Neuronal stem cell (in vitro differentiated cells): ENCODE data around the gene KLHDC4.
A peak's percentile ranks its signal among the peaks of the same experiment; 100 is the strongest.

Source experiments
- DNase-seq: peaks from one replicate; pipeline ENCODE4 v3.0.0-alpha.2; 2013; ENCODE audit warnings: low spot score
- H2AFZ ChIP-seq: one replicate; pipeline ENCODE4 v1.6.1; 2013; ENCODE audit warnings: mild to moderate bottlenecking, low read length, inconsistent platforms
- H2AK5ac ChIP-seq: 2 replicates; pipeline ENCODE4 v1.6.1; 2013; ENCODE audit warnings: low read depth, mild to moderate bottlenecking, inconsistent platforms, low read length, moderate library complexity, mixed read lengths
- H2BK120ac ChIP-seq: 2 replicates; pipeline ENCODE4 v1.6.1; 2013; ENCODE audit warnings: low read depth, mild to moderate bottlenecking, inconsistent platforms, low read length, moderate library complexity, mixed read lengths
- H2BK12ac ChIP-seq: one replicate; pipeline ENCODE4 v1.6.1; 2013; ENCODE audit warnings: low read length, inconsistent platforms
- H2BK15ac ChIP-seq: 2 replicates; pipeline ENCODE4 v1.6.1; 2013; ENCODE audit warnings: mild to moderate bottlenecking, low read length, inconsistent platforms, mixed read lengths
- H2BK5ac ChIP-seq: one replicate; pipeline ENCODE4 v1.6.1; 2013; ENCODE audit warnings: inconsistent platforms, mild to moderate bottlenecking, low read length, moderate library complexity
- H3K14ac ChIP-seq: one replicate; pipeline ENCODE4 v1.6.1; 2013; ENCODE audit warnings: low read length, inconsistent platforms
- H3K18ac ChIP-seq: 2 replicates; pipeline ENCODE4 v1.6.1; 2013; ENCODE audit warnings: low read length, inconsistent platforms
- H3K23ac ChIP-seq: 2 replicates; pipeline ENCODE4 v1.6.1; 2013; ENCODE audit warnings: low read depth, mild to moderate bottlenecking, mixed read lengths, low read length, inconsistent platforms; ENCODE audit not compliant: poor library complexity
- H3K27ac ChIP-seq: replicated peaks from 3 replicates; pipeline ENCODE4 v1.5.1; 2013; ENCODE audit warnings: low read length, inconsistent platforms
- H3K27me3 ChIP-seq, 3 experiments: 2 replicates each; pipeline ENCODE4 v1.6.1; 2013; ENCODE audit warnings: low read length in 3 of 3, mild to moderate bottlenecking in 2 of 3, inconsistent platforms in 1 of 3, low read depth in 1 of 3, mixed read lengths in 1 of 3, moderate library complexity in 1 of 3; ENCODE audit not compliant: control insufficient read depth in 3 of 3, insufficient read depth in 3 of 3
- H3K36me3 ChIP-seq, 2 donors: replicated peaks in 1 of 2; 2 replicates each; pipeline ENCODE4 v1.6.1; 2013; ENCODE audit warnings: low read length in 2 of 2; ENCODE audit not compliant: control insufficient read depth in 2 of 2, insufficient read depth in 2 of 2
- H3K4ac ChIP-seq: 2 replicates; pipeline ENCODE4 v1.6.1; 2013; ENCODE audit warnings: inconsistent platforms, mild to moderate bottlenecking, low read length, moderate library complexity
- H3K4me1 ChIP-seq, 2 donors: 1 replicate in 1 of 2; 2 replicates in 1 of 2; pipeline ENCODE4 v1.6.1; 2013; ENCODE audit warnings: low read length in 2 of 2, low read depth in 1 of 2; ENCODE audit not compliant: control insufficient read depth in 2 of 2, insufficient read depth in 1 of 2
- H3K4me2 ChIP-seq: one replicate; pipeline ENCODE4 v1.6.1; 2013; ENCODE audit warnings: mild to moderate bottlenecking, low read length, inconsistent platforms; ENCODE audit not compliant: insufficient read depth, poor library complexity, severe bottlenecking
- H3K4me3 ChIP-seq, 2 donors: 2 replicates each; pipeline ENCODE4 v1.5.1; 2013; ENCODE audit warnings: low read length in 2 of 2, mild to moderate bottlenecking in 2 of 2, inconsistent platforms in 1 of 2, moderate library complexity in 1 of 2
- H3K79me1 ChIP-seq: one replicate; pipeline ENCODE4 v1.6.1; 2013; ENCODE audit warnings: low read depth, mild to moderate bottlenecking, inconsistent platforms, low read length, moderate library complexity
- H3K9ac ChIP-seq: one replicate; pipeline ENCODE4 v1.6.1; 2013; ENCODE audit warnings: mild to moderate bottlenecking, low read depth, low read length, inconsistent platforms; ENCODE audit not compliant: poor library complexity
- H3K9me3 ChIP-seq, 2 donors: replicated peaks in 1 of 2; 2 replicates each; pipeline versions ENCODE3 to v1.6.1; 2013; ENCODE audit warnings: low read length in 2 of 2, mild to moderate bottlenecking in 2 of 2, inconsistent platforms in 1 of 2, low read depth in 1 of 2, mixed read lengths in 1 of 2, moderate library complexity in 1 of 2; ENCODE audit not compliant: control insufficient read depth in 2 of 2, insufficient read depth in 1 of 2
- H4K8ac ChIP-seq: one replicate; pipeline ENCODE4 v1.6.1; 2013; ENCODE audit warnings: low read depth, mild to moderate bottlenecking, inconsistent platforms, low read length, moderate library complexity
- H4K91ac ChIP-seq: one replicate; pipeline ENCODE4 v1.6.1; 2013; ENCODE audit warnings: low read length, low read depth, mild to moderate bottlenecking, inconsistent platforms; ENCODE audit not compliant: poor library complexity
- WGBS, 2 donors: extraction: QIAGEN DNeasy Blood & Tissue Kit; methylation state at CpG; one replicate each; pipeline ENCODE4 v1.1.7; 2013; ENCODE audit warnings: missing lambda C conversion rate in 2 of 2, mixed read lengths in 1 of 2; ENCODE audit not compliant: insufficient read length in 2 of 2, insufficient replicate concordance in 1 of 2; ENCODE audit errors: extremely low coverage in 2 of 2; 5-methylcytosine and 5-hydroxymethylcytosine counted together

The KLHDC4 gene

DNA sequence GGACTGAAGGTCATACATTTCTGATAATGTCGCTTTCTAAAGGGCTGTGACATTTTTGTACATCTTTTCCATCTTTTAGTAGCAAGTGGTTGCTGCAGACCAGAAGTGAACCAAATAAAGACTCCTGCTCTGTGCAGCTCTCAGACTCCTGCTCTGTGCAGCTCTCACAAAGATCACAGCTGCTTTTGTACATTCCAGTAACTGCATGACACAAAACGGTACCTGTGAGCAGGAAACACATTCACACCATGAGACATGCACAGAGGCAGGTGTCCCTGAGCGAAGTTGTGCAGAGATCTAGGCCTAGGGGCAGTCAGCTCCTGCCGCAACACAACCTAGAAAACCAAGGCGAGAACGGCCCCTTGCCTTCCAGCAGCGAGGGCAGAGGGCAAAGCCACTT is 67.5 kb downstream of the KLHDC4 start:
- Histone ChIP-seq H3K79me1 (peaks cover 8% of the 10 kb centered on the region), H3K4ac (no peak overlapping the region), H3K36me3 (peaks cover 35 to 84% of the 10 kb centered on the region in 2 donors), H3K27ac (no peak overlapping the region), H2BK12ac (no peak overlapping the region), H3K4me3 (no peak overlapping the region), H3K9me3 (no peaks in the 10 kb centered on the region), H3K14ac (no peak overlapping the region), H3K23ac (no peak overlapping the region), H2BK5ac (peak overlapping the region; percentile 90), H2BK15ac (no peak overlapping the region), H3K27me3 (no peaks in the 10 kb centered on the region), H2AK5ac (no peak overlapping the region), H4K8ac (no peak overlapping the region), H2AFZ (no peak overlapping the region), H3K4me1 (no peaks in the 10 kb centered on the region), H4K91ac (no peak overlapping the region), H3K9ac (no peak overlapping the region), H3K18ac (no peak overlapping the region), H3K4me2 (no peak overlapping the region), H2BK120ac (no peak overlapping the region)
- WGBS, 2 donors, result no CpG with 5 or more reads among the region's 7 CpGs
- no peak for DNase-seq

DNA sequence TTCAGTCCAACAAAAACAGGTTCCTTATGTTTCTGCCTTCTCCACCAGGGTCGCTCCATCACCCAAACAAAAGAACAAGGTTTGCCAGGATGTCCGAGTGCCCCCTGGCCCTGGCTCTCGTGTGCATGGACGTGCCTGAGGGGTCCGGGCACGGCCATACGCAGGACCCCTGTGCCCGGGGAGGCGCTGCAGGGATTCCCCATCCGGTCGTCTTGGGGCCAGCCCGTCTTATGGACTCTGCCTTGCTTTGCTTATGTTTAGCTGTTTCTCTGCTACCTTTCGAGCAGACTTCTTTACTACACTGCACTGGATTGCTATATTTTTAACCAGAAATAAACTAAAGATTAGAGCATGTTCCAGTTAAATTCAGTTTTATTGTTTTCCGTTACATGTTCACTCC is 68.0 kb downstream of the KLHDC4 start:
- no peaks in the 10 kb centered on the region for H3K27me3 ChIP-seq
- no CpG with 5 or more reads among the region's 14 CpGs for WGBS, 2 donors
- no peak overlapping the region for H3K9ac ChIP-seq
- H2BK120ac ChIP-seq, result no peak overlapping the region
- H3K23ac ChIP-seq, result no peak overlapping the region
- H2BK5ac ChIP-seq, result no peak overlapping the region
- no peak overlapping the region for H3K18ac ChIP-seq
- H3K36me3 ChIP-seq, result peaks cover 34 to 79% of the 10 kb centered on the region in 2 donors
- H3K4ac ChIP-seq, result no peak overlapping the region
- H3K27ac ChIP-seq, result no peak overlapping the region
- H2BK12ac ChIP-seq, result no peak overlapping the region
- H3K4me2 ChIP-seq, result no peak overlapping the region
- H4K91ac ChIP-seq, result no peak overlapping the region
- peaks cover 8% of the 10 kb centered on the region for H3K79me1 ChIP-seq
- H3K14ac ChIP-seq, result no peak overlapping the region
- H2AK5ac ChIP-seq, result no peak overlapping the region
- H2AFZ ChIP-seq, result no peak overlapping the region
- no peak overlapping the region for H4K8ac ChIP-seq
- no peaks in the 10 kb centered on the region for H3K9me3 ChIP-seq
- no peak overlapping the region for H3K4me3 ChIP-seq
- DNase-seq, result no peak
- H3K4me1 ChIP-seq, result no peaks in the 10 kb centered on the region
- H2BK15ac ChIP-seq, result no peak overlapping the region

DNA sequence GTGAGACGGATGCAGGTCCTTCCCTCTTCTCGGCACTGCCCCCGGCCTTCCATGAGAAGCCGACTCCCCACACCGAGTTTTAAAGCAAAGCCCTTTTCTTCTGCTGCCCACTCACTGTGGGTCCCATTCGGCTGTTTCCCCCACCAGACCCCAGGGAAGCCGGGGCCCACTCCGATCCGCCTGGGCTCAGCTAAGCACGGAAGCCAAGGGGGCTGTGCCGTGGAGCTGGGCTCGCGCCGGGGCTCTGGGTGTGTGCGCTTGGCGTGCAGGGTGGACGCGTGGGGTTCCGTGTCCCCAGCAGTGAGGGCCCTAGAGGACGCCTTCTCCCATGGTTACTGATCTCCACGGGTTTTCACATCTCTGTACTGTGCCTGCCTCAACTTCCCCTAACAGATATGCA is 68.5 kb downstream of the KLHDC4 start:
- Histone ChIP-seq H2BK15ac (no peak overlapping the region), H3K23ac (peak overlapping the region; percentile 43), H3K4me3 (no peak overlapping the region), H3K4me1 (no peaks in the 10 kb centered on the region), H2BK12ac (no peak overlapping the region), H4K91ac (no peak overlapping the region), H3K9ac (no peak overlapping the region), H3K27ac (no peak overlapping the region), H2AK5ac (peak overlapping the region; percentile 84), H3K4me2 (no peak overlapping the region), H3K27me3 (no peaks in the 10 kb centered on the region), H3K9me3 (no peaks in the 10 kb centered on the region), H3K4ac (no peak overlapping the region), H3K14ac (no peak overlapping the region), H2BK120ac (no peak overlapping the region), H3K79me1 (peaks cover 8% of the 10 kb centered on the region), H2AFZ (no peak overlapping the region), H3K18ac (no peak overlapping the region), H3K36me3 (peaks cover 32 to 74% of the 10 kb centered on the region in 2 donors), H2BK5ac (peak overlapping the region; percentile 57), H4K8ac (no peak overlapping the region)
- DNase-seq, result no peak
- no CpG with 5 or more reads among the region's 21 CpGs for WGBS, 2 donors

DNA sequence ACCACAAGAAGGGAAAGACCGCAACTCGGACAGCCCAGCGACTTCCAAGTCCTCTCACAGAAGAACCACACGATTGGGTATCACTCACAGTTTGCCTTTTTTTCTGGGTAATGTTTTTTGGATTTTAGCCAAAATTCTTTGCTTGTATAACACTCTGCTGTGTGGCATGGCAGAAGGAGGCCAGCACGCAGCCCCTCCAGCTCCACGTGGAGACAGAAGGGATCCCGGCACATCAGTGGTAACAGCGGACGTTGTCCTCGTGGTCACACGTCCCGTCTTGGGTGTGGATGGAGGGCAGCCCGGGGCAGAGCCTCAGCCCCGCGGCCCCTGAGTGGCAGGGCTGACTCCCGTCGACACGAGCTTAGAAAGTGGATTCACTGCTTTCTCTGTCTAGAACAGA is 69.1 kb downstream of the KLHDC4 start:
- no peak overlapping the region for H4K8ac ChIP-seq
- H2AK5ac ChIP-seq, result no peak overlapping the region
- no peaks in the 10 kb centered on the region for H3K4me1 ChIP-seq
- H2BK5ac ChIP-seq, result no peak overlapping the region
- no peak overlapping the region for H3K9ac ChIP-seq
- H3K4me2 ChIP-seq, result no peak overlapping the region
- no peaks in the 10 kb centered on the region for H3K27me3 ChIP-seq
- peaks cover 29 to 69% of the 10 kb centered on the region in 2 donors for H3K36me3 ChIP-seq
- WGBS, 2 donors, result no CpG with 5 or more reads among the region's 18 CpGs
- H2AFZ ChIP-seq, result no peak overlapping the region
- H4K91ac ChIP-seq, result no peak overlapping the region
- H2BK12ac ChIP-seq, result no peak overlapping the region
- H3K23ac ChIP-seq, result no peak overlapping the region
- peaks cover 4% of the 10 kb centered on the region for H3K79me1 ChIP-seq
- H3K27ac ChIP-seq, result no peak overlapping the region
- no peak overlapping the region for H3K4me3 ChIP-seq
- H2BK15ac ChIP-seq, result no peak overlapping the region
- H3K14ac ChIP-seq, result no peak overlapping the region
- H3K4ac ChIP-seq, result no peak overlapping the region
- H2BK120ac ChIP-seq, result no peak overlapping the region
- no peak for DNase-seq
- no peak overlapping the region for H3K18ac ChIP-seq
- H3K9me3 ChIP-seq, result no peaks in the 10 kb centered on the region
